SK-N-MC (cell line): ENCODE measurements around the gene STKLD1.

Experiments used
- DNase-seq: peaks from one replicate; pipeline ENCODE4 v3.0.0-alpha.2; 2011; ENCODE audit warnings: low read depth, low spot score
- H3K27ac ChIP-seq: fragments of 200-600 bp; sonication (generic); 2 replicates; pipeline ENCODE4 v1.5.1; 2016; ENCODE audit warnings: mixed run types
- H3K36me3 ChIP-seq: fragments of 200-600 bp; sonication (generic); 2 replicates; pipeline ENCODE4 v1.6.1; 2017; ENCODE audit warnings: antibody characterized with exemption, low read length, mixed read lengths; ENCODE audit not compliant: insufficient read depth
- H3K4me3 ChIP-seq: fragments of 200-600 bp; sonication (generic); 2 replicates; pipeline ENCODE4 v1.5.1; 2016
- H3K9ac ChIP-seq: fragments of 200-600 bp; sonication (generic); 2 replicates; pipeline ENCODE4 v1.8.0; 2017; ENCODE audit warnings: mixed run types, mixed read lengths; ENCODE audit not compliant: insufficient read length
- H3K9me3 ChIP-seq: fragments of 200-600 bp; sonication (generic); 2 replicates; pipeline ENCODE4 v1.6.1; 2017; ENCODE audit warnings: low read depth, mild to moderate bottlenecking, antibody characterized with exemption, low read length, moderate library complexity, mixed read lengths
- EZH2 ChIP-seq: fragments of 200-600 bp; sonication (generic); IDR thresholded peaks from one replicate; pipeline ENCODE4 v1.6.1; 2017; ENCODE audit warnings: antibody characterized with exemption
- FOXP2 ChIP-seq: optimal IDR thresholded peaks from 2 replicates; pipeline ENCODE3; 2011; ENCODE audit warnings: mild to moderate bottlenecking, moderate library complexity; ENCODE audit not compliant: insufficient read depth; ENCODE audit errors: extremely low read length, control extremely low read depth
- POLR2AphosphoS5 ChIP-seq: IDR thresholded peaks from 2 replicates; pipeline ENCODE4 v1.6.1; 2012; ENCODE audit warnings: mild to moderate bottlenecking, low read depth, low read length, borderline replicate concordance

The STKLD1 gene

DNA sequence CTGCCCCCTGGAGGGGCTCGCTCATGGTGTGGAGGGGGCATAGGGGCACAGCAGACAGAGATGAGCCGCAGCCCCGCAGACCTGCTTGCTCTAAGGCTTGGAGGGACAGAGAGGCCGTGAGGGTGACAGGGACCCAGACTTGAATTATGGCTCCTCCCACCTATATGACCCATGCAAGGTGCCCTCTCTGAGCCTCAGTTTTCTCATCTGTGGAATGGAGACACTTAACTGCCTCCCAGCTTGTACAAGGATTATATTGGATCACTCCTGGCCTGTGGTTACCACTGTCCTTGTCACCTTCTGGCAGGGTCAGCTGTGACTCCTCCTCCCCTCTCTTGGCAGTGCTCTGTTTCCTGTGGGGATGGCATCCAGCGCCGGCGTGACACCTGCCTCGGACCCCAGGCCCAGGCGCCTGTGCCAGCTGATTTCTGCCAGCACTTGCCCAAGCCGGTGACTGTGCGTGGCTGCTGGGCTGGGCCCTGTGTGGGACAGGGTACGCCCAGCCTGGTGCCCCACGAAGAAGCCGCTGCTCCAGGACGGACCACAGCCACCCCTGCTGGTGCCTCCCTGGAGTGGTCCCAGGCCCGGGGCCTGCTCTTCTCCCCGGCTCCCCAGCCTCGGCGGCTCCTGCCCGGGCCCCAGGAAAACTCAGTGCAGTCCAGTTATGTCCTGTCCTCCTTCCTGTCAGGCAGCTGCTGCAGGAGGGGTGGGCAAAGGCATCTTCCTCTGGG, 78.9 kb downstream of the STKLD1 start:
- no peak overlapping the region for H3K4me3 ChIP-seq
- H3K9me3 ChIP-seq = no peaks in the 10 kb centered on the region
- no peaks in the 10 kb centered on the region for H3K36me3 ChIP-seq
- TF ChIP-seq POLR2AphosphoS5 (no peak), FOXP2 (no peak), EZH2 (no peak)
- no peak overlapping the region for H3K9ac ChIP-seq
- H3K27ac ChIP-seq = no peak overlapping the region
- DNase-seq = no peak
